ENCODE results near the gene FOXB1. TPM values are rescaled to one million over a fixed set of nuclear protein-coding genes. Genes with fewer than 3 reads are reported as not detected.
A peak's percentile ranks its signal among the peaks of the same experiment; 100 is the strongest.

The FOXB1 gene
- total RNA-seq, 1 experiment from 2014 or later: 0.64 TPM

GRCh38 chr15:60026555-60026954 lies 22.4 kb downstream of the FOXB1 start:
- intact Hi-C loops (cut with micrococcal nuclease; ENCODE audit: unreplicated experiment): no loop called here
- TF ChIP-seq SIN3A (IDR thresholded peaks at IDR 0.05; ENCODE audit: borderline replicate concordance, insufficient read depth, low read depth, low read length) (no peak), POLR2AphosphoS5 (IDR thresholded peaks at IDR 0.05; ENCODE audit: low read depth, low read length) (no peak), REST (IDR thresholded peaks at IDR 0.05; ENCODE audit: insufficient read depth in 1 of 2, low read depth in 2 of 2, low read length in 1 of 2) (no peak), CTCF (IDR thresholded peaks at IDR 0.05) (no peak), TCF7L2 (IDR thresholded peaks at IDR 0.05; ENCODE audit: low read depth, low read length) (no peak)
- no TSS peak for BruUV-seq (replicated peaks)
- ATAC-seq (no peak), DNase-seq (ENCODE audit: low read depth, low spot score) (no peak)
- Histone ChIP-seq H3K4me1 (ENCODE audit: control insufficient read depth, insufficient read depth, low read length) (no peaks in the 10 kb centered on the region), H3K9me3 (ENCODE audit: control insufficient read depth, insufficient read depth, low read depth, low read length) (no peaks in the 10 kb centered on the region), H3K27ac (ENCODE audit: low read length) (no peak overlapping the region), H3K36me3 (ENCODE audit: control insufficient read depth, insufficient read depth, low read length) (no peaks in the 10 kb centered on the region), H3K4me3 (ENCODE audit: low read depth in 2 of 2, low read length in 2 of 2) (no peak overlapping the region), H3K27me3 (ENCODE audit: control insufficient read depth, insufficient read depth, low read length) (no peaks in the 10 kb centered on the region)
- ChIA-PET POLR2A (no interaction called here), CTCF (no interaction called here)
- in situ Hi-C loops (cut with HindIII; ENCODE audit: low pct_unique_long_range_greater_than_20kb, low sequenced_read_pairs): no loop called here

- intact Hi-C loops (cut with micrococcal nuclease; ENCODE audit: unreplicated experiment): no loop called here
- no TSS peak for BruUV-seq (replicated peaks)
- CTCF ChIA-PET: interaction anchor here (0.6 kb wide), 1 partner anchor 121 kb away, joined by 4 read pairs; no protein-coding TSS in a partner anchor
- POLR2A ChIA-PET: no interaction called here
- Histone ChIP-seq H3K9me3 (ENCODE audit: control insufficient read depth, insufficient read depth, low read depth, low read length) (no peaks in the 10 kb centered on the region), H3K4me1 (ENCODE audit: control insufficient read depth, insufficient read depth, low read length) (no peaks in the 10 kb centered on the region), H3K27me3 (ENCODE audit: control insufficient read depth, insufficient read depth, low read length) (peaks cover 2% of the 10 kb centered on the region; the same call in 1 of the 2 replicates), H3K36me3 (ENCODE audit: control insufficient read depth, insufficient read depth, low read length) (no peaks in the 10 kb centered on the region), H3K4me3 (ENCODE audit: low read depth in 2 of 2, low read length in 2 of 2) (no peak overlapping the region), H3K27ac (ENCODE audit: low read length) (no peak overlapping the region)
- in situ Hi-C loops (cut with HindIII; ENCODE audit: low pct_unique_long_range_greater_than_20kb, low sequenced_read_pairs): no loop called here
- TF ChIP-seq CTCF (IDR thresholded peaks at IDR 0.05) (no peak), POLR2AphosphoS5 (IDR thresholded peaks at IDR 0.05; ENCODE audit: low read depth, low read length) (no peak), SIN3A (IDR thresholded peaks at IDR 0.05; ENCODE audit: borderline replicate concordance, insufficient read depth, low read depth, low read length) (no peak), REST (IDR thresholded peaks at IDR 0.05; ENCODE audit: insufficient read depth in 1 of 2, low read depth in 2 of 2, low read length in 1 of 2) (no peak), TCF7L2 (IDR thresholded peaks at IDR 0.05; ENCODE audit: low read depth, low read length) (no peak)
- DNase-seq (ENCODE audit: low read depth, low spot score): peak; percentile 46
- peak; percentile 65 for ATAC-seq
Observed at GRCh38 chr15:60035344-60035743, 31.2 kb downstream of the FOXB1 start.

Data from Panc1 (cell line).